H9 (cell line): ENCODE measurements around the gene GRK4. TPM values are rescaled to one million over a fixed set of nuclear protein-coding genes. Genes with fewer than 3 reads are reported as not detected.

Experiments used
- DNase-seq: peaks from one replicate; pipeline ENCODE4 v3.0.0-alpha.2; 2017
- H2AFZ ChIP-seq: one replicate; pipeline ENCODE4 v1.6.1; 2013; ENCODE audit warnings: mild to moderate bottlenecking, low read length, control low read depth, moderate library complexity
- H2AK5ac ChIP-seq: 2 replicates; pipeline ENCODE4 v1.6.1; 2013; ENCODE audit warnings: low read length, control low read depth, mixed read lengths; ENCODE audit not compliant: insufficient read length
- H2BK120ac ChIP-seq: one replicate; pipeline ENCODE4 v1.6.1; 2013; ENCODE audit warnings: low read depth, mild to moderate bottlenecking, low read length, control low read depth, inconsistent platforms; ENCODE audit not compliant: poor library complexity, severe bottlenecking
- H2BK12ac ChIP-seq: 2 replicates; pipeline ENCODE4 v1.6.1; 2013; ENCODE audit warnings: low read length, control low read depth, mixed read lengths, low read depth; ENCODE audit not compliant: insufficient read length
- H2BK15ac ChIP-seq: 2 replicates; pipeline ENCODE4 v1.6.1; 2013; ENCODE audit warnings: low read depth, low read length, control low read depth
- H2BK20ac ChIP-seq: one replicate; pipeline ENCODE4 v1.6.1; 2013; ENCODE audit warnings: low read depth, mild to moderate bottlenecking, low read length, control low read depth, inconsistent platforms; ENCODE audit not compliant: poor library complexity, severe bottlenecking
- H2BK5ac ChIP-seq: 2 replicates; pipeline ENCODE4 v1.6.1; 2013; ENCODE audit warnings: low read length, control low read depth, mixed read lengths; ENCODE audit not compliant: insufficient read length
- H3K14ac ChIP-seq: 2 replicates; pipeline ENCODE4 v1.6.1; 2013; ENCODE audit warnings: low read length, control low read depth; ENCODE audit not compliant: insufficient read depth
- H3K18ac ChIP-seq: 2 replicates; pipeline ENCODE4 v1.6.1; 2013; ENCODE audit warnings: low read depth, mild to moderate bottlenecking, mixed read lengths, low read length, control low read depth; ENCODE audit not compliant: insufficient read length
- H3K23ac ChIP-seq: 2 replicates; pipeline ENCODE4 v1.6.1; 2013; ENCODE audit warnings: low read length, control low read depth, mixed read lengths, low read depth; ENCODE audit not compliant: insufficient read length
- H3K23me2 ChIP-seq: 2 replicates; pipeline ENCODE4 v1.6.1; 2013; ENCODE audit warnings: low read depth, mild to moderate bottlenecking, mixed read lengths, low read length, control low read depth; ENCODE audit not compliant: insufficient read length, poor library complexity, severe bottlenecking
- H3K27ac ChIP-seq: 2 replicates; pipeline ENCODE4 v1.5.1; 2013; ENCODE audit warnings: low read length, control low read depth, mixed read lengths, low read depth; ENCODE audit not compliant: insufficient read length
- H3K27me3 ChIP-seq: 2 replicates; pipeline ENCODE4 v1.6.1; 2013; ENCODE audit warnings: low read length, control low read depth, inconsistent platforms; ENCODE audit not compliant: insufficient read depth
- H3K4ac ChIP-seq: 2 replicates; pipeline ENCODE4 v1.6.1; 2013; ENCODE audit warnings: low read depth, mild to moderate bottlenecking, control low read depth, inconsistent platforms, low read length, moderate library complexity
- H3K4me1 ChIP-seq: 2 replicates; pipeline ENCODE4 v1.6.1; 2013; ENCODE audit warnings: low read length, control low read depth, inconsistent platforms; ENCODE audit not compliant: insufficient read depth
- H3K4me2 ChIP-seq: 2 replicates; pipeline ENCODE4 v1.6.1; 2013; ENCODE audit warnings: low read length, control low read depth, mixed read lengths; ENCODE audit not compliant: insufficient read length, insufficient read depth
- H3K56ac ChIP-seq: 2 replicates; pipeline ENCODE4 v1.6.1; 2013; ENCODE audit warnings: low read depth, mild to moderate bottlenecking, mixed read lengths, low read length, control low read depth; ENCODE audit not compliant: insufficient read length
- H3K79me1 ChIP-seq: 2 replicates; pipeline ENCODE4 v1.6.1; 2013; ENCODE audit warnings: low read depth, mild to moderate bottlenecking, moderate library complexity, low read length, control low read depth, inconsistent platforms; ENCODE audit not compliant: insufficient read depth, poor library complexity, severe bottlenecking
- H3K79me2 ChIP-seq: 2 replicates; pipeline ENCODE4 v1.6.1; 2013; ENCODE audit warnings: low read length, control low read depth, inconsistent platforms; ENCODE audit not compliant: insufficient read depth
- H3K9ac ChIP-seq: 2 replicates; pipeline ENCODE4 v1.6.1; 2013; ENCODE audit warnings: low read length, control low read depth, mixed read lengths; ENCODE audit not compliant: insufficient read length; ENCODE audit errors: extremely low read depth
- H3K9me3 ChIP-seq: one replicate; pipeline ENCODE4 v1.6.1; 2013; ENCODE audit warnings: low read depth, low read length, inconsistent platforms; ENCODE audit not compliant: control insufficient read depth
- H3T11ph ChIP-seq: one replicate; pipeline ENCODE4 v1.6.1; 2013; ENCODE audit warnings: mild to moderate bottlenecking, low read length, control low read depth, inconsistent platforms
- H4K20me1 ChIP-seq: one replicate; pipeline ENCODE4 v1.6.1; 2013; ENCODE audit not compliant: control insufficient read depth, insufficient read length, insufficient read depth
- H4K5ac ChIP-seq: 2 replicates; pipeline ENCODE4 v1.6.1; 2013; ENCODE audit warnings: low read depth, mild to moderate bottlenecking, mixed read lengths, low read length, control low read depth; ENCODE audit not compliant: insufficient read length
- H4K8ac ChIP-seq: replicated peaks from 2 replicates; pipeline ENCODE4 v1.6.1; 2013; ENCODE audit warnings: low read length, control low read depth, mixed read lengths, low read depth; ENCODE audit not compliant: insufficient read length
- H4K91ac ChIP-seq: 2 replicates; pipeline ENCODE4 v1.6.1; 2013; ENCODE audit warnings: low read depth, mild to moderate bottlenecking, moderate library complexity, mixed read lengths, low read length, control low read depth; ENCODE audit not compliant: insufficient read length
- H3K27ac Mint-ChIP-seq, 3 experiments: 2 replicates in 2 of 3; 3 replicates in 1 of 3; pipeline ENCODE4 v1.8.0; 2020 to 2021; ENCODE audit warnings: mixed read lengths in 3 of 3, mild to moderate bottlenecking in 1 of 3, moderate library complexity in 1 of 3
- H3K27me3 Mint-ChIP-seq: 2 replicates; pipeline ENCODE4 v1.8.0; 2021; ENCODE audit warnings: low read depth, mild to moderate bottlenecking, moderate library complexity, mixed read lengths
- H3K36me3 Mint-ChIP-seq, 3 experiments: 2 replicates in 2 of 3; 3 replicates in 1 of 3; pipeline ENCODE4 v1.8.0; 2020 to 2021; ENCODE audit warnings: low read depth in 3 of 3, mixed read lengths in 3 of 3; ENCODE audit not compliant: insufficient read depth in 1 of 3
- H3K4me1 Mint-ChIP-seq, 2 experiments: 2 replicates each; pipeline ENCODE4 v1.8.0; 2020; ENCODE audit warnings: mixed read lengths in 2 of 2
- H3K4me3 Mint-ChIP-seq, 2 experiments: 2 replicates in 1 of 2; 3 replicates in 1 of 2; pipeline ENCODE4 v1.8.0; 2020 to 2021; ENCODE audit warnings: mild to moderate bottlenecking in 2 of 2, mixed read lengths in 2 of 2, moderate library complexity in 1 of 2
- H3K9me3 Mint-ChIP-seq, 2 experiments: 2 replicates in 1 of 2; 3 replicates in 1 of 2; pipeline ENCODE4 v1.8.0; 2020; ENCODE audit warnings: mild to moderate bottlenecking in 2 of 2, mixed read lengths in 2 of 2, moderate library complexity in 1 of 2
- WGBS: extraction: QIAGEN DNeasy Blood & Tissue Kit; methylation state at CpG from one replicate; pipeline ENCODE4 v1.1.7; 2013; ENCODE audit warnings: missing lambda C conversion rate, low lambda C conversion rate, mixed read lengths; ENCODE audit not compliant: insufficient read length; ENCODE audit errors: extremely low coverage; 5-methylcytosine and 5-hydroxymethylcytosine counted together
- total RNA-seq: library from RNA; stranded (reverse); gene quantifications from 2 replicates; pipeline ENCODE4 v1.2.1, GENCODE V29; 2021
- TF ChIP-seq, protein P1 (sequence below): fragments of 200-600 bp; sonication (generic); conservative IDR thresholded peaks from 3 replicates; pipeline ENCODE4 v1.8.0; 2021; ENCODE audit warnings: antibody characterized with exemption, mild to moderate bottlenecking

The GRK4 gene
- total RNA-seq, 1 experiment from 2014 or later = 4.8 TPM

DNA sequence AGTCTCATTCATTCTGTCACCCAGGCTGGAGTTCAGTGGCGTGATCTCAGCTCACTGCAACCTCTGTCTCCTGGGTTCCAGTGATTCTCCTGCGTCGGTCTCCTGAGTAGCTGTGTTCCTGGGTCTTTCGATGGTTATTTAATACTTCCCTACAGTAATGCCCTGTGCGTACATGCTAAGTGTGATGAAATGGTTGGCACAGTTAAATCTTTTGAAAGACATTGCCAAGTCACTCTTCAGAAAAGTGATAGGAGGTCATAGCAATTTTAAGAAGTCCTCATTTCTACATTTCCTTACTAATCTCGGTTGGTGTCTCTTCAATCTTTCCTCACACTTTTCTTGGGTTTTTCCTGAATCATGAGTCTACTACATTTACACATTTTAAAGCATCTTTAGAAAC, 96.6 kb downstream of the GRK4 start:
- no peaks in the 10 kb centered on the region for H4K20me1 ChIP-seq
- H3K18ac ChIP-seq = no peak overlapping the region
- H3K4me1 ChIP-seq = no peaks in the 10 kb centered on the region
- no peak overlapping the region for H2AK5ac ChIP-seq
- H4K8ac ChIP-seq = no peak overlapping the region
- no peak overlapping the region for H3K4me2 ChIP-seq
- H3K9me3 ChIP-seq = peaks cover 7% of the 10 kb centered on the region
- no peak overlapping the region for H3K23ac ChIP-seq
- no peak overlapping the region for H3K4ac ChIP-seq
- H3K4me3 Mint-ChIP-seq = no peak overlapping the region
- no peak overlapping the region for H2BK15ac ChIP-seq
- H3K9ac ChIP-seq = no peak overlapping the region
- H2BK120ac ChIP-seq = no peak overlapping the region
- H3K79me1 ChIP-seq = no peaks in the 10 kb centered on the region
- peaks cover 11% of the 10 kb centered on the region for H3K27me3 Mint-ChIP-seq
- H4K91ac ChIP-seq = no peak overlapping the region
- H3K36me3 Mint-ChIP-seq = peaks cover 0 to 15% (median 0%) of the 10 kb centered on the region in 3 experiments; a peak in 5 of 7 replicates
- H3K23me2 ChIP-seq = no peaks in the 10 kb centered on the region
- no peak overlapping the region for H4K5ac ChIP-seq
- no peak overlapping the region for H3T11ph ChIP-seq
- WGBS = no CpG with 5 or more reads among the region's 6 CpGs
- H3K9me3 Mint-ChIP-seq = peaks cover 24 to 31% of the 10 kb centered on the region in 2 experiments
- H3K4me1 Mint-ChIP-seq = peaks cover 2 to 4% of the 10 kb centered on the region in 2 experiments; a peak in 2 of 4 replicates
- H2BK20ac ChIP-seq = no peak overlapping the region
- no peak overlapping the region for H3K14ac ChIP-seq
- no peak overlapping the region for H2AFZ ChIP-seq
- H3K27ac Mint-ChIP-seq = no peak overlapping the region
- H3K27me3 ChIP-seq = no peaks in the 10 kb centered on the region; the same call in 1 of the 2 replicates
- TF ChIP-seq, protein P1, sequence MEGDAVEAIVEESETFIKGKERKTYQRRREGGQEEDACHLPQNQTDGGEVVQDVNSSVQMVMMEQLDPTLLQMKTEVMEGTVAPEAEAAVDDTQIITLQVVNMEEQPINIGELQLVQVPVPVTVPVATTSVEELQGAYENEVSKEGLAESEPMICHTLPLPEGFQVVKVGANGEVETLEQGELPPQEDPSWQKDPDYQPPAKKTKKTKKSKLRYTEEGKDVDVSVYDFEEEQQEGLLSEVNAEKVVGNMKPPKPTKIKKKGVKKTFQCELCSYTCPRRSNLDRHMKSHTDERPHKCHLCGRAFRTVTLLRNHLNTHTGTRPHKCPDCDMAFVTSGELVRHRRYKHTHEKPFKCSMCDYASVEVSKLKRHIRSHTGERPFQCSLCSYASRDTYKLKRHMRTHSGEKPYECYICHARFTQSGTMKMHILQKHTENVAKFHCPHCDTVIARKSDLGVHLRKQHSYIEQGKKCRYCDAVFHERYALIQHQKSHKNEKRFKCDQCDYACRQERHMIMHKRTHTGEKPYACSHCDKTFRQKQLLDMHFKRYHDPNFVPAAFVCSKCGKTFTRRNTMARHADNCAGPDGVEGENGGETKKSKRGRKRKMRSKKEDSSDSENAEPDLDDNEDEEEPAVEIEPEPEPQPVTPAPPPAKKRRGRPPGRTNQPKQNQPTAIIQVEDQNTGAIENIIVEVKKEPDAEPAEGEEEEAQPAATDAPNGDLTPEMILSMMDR = no peak
- no peak overlapping the region for H3K56ac ChIP-seq
- no peak overlapping the region for H2BK12ac ChIP-seq
- no peak for DNase-seq
- H3K79me2 ChIP-seq = no peaks in the 10 kb centered on the region
- no peak overlapping the region for H2BK5ac ChIP-seq
- no peak overlapping the region for H3K27ac ChIP-seq
